Measurements from ENCODE around the gene MAD1L1.

MAD1L1 gene

DNA sequence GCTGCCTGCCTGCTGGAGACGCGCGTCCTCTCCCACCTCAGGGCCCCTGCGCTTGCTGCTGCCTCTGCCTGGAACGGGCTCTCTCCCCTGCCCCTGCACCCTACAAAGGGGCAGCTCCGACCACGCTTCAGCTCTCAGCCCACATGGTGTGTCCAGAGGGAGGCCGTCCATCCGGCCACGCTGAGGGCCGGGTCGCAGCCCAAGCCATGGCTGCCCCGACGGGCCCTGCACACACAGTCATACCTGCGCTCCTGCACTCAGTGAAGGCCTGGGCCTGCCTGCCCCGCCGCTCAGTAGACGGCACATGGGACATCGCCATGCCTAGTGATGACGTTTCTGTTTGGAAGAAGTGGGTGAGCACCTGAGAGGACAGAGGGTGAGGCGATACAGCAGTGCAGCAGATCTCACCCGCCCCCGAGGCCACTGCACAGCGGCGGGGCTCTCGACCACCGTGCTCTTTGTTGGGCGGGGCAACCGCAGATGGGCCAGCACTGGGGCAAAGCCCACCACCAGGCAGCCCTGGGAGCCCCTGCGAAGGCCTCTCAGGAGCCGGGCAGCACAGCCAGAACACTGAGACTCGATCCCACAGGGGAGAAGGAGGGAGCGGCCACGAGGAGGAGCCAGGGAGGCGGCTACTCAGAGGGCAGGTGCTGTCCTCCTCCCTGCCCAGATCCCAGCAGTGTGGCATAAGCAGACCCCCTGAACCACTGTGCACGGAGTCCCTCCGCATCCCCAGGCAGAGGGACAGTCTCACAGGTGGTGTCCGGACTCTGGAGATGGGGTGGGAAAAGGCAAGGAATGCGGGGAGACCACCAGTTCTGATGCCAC is 129.5 kb downstream of the MAD1L1 start:
- DNase-seq (ENCODE audit: low spot score): no peak

DNA sequence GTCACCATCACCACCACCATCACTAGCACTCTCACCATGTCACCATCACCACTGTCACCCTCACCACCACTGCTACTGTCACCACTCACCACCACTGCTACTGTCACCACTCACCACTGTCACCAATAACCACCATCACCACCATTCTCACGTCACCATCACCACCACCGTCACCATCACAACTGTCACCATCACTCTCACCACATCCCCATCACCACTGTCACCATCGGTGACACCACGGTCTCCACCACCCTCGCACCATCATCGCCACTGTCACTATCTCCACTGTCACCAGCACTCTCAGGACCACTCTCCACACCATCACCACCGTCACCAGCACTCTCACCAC is 130.4 kb downstream of the MAD1L1 start:
- DNase-seq (ENCODE audit: low spot score): no peak

DNA sequence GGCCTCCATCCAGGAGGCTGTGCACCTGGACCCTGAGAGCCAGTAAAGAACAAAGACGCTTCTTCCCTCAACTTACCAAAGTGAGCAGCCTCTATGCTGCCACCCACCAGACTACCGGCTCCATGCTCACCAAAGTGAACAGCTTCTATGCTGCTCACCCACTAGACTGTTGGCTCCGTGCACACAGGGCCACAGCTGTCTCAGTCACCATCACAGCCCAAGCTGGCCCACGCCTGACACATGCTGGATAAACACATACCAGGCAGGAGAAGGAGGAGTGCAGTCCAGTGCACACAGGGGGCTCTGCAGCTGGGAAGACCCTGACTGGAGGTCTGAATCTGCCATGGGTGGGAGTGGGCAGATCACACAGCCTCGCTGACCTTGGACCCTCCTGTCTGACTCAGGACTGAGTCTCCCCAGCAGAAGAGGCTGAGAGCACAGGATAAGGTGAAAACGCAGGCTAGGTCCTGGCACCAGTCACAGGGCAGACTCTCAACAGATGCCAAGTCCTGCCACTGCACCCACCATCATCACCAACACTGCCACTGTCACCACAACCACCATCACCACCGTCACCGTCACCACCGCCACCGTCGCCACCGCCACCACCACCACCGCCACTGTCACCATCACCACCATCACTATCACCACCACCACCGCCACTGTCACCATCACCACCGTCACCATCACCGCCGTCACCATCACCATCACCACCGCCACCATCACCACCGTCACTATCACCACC is 130.9 kb downstream of the MAD1L1 start:
- no peak for DNase-seq (ENCODE audit: low spot score)

DNA sequence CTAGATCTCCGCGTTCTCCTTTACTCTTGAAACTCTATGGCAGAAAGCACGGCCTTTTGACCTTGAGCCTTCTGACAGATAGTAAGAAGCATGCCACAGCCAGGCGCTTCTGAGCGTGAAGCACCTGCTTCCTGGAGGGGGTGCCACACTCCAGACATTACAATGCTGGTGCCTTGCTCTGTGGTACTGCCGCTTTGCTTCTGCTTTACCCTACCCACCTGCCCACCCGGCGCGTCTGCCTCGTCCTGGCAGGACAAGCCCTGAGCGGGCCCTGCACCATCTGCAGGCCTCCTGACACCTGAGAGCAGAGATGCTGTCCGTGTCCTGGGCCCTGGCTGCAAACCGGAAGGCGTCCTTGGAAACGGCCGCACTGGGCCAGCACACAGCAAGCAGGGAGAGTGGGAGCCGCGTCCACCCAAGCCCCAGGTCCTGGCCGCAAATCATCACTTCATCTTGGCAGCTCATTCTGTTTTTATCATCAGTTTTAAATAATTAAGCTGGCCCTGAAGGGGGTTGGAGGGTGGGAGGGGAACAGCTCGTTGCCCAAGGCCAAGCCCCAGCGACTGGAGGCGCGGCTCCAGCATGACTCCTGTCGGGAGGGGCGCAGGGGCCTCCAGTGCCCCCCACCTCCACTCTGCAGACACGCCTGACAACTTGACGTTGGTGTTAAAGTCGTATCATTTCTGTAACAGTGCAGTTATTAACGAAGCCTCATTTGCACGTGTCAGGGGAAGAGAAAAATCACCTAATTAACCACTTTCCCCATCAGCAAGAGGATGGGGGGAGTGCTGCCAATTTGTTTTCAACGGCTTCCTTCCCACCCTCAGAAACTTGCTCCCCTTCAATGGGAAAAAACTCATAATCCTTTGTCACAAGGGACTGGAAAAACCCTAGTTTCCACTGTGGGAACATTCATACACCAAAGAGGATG is 132.2 kb downstream of the MAD1L1 start:
- DNase-seq (ENCODE audit: low spot score): no peak

DNA sequence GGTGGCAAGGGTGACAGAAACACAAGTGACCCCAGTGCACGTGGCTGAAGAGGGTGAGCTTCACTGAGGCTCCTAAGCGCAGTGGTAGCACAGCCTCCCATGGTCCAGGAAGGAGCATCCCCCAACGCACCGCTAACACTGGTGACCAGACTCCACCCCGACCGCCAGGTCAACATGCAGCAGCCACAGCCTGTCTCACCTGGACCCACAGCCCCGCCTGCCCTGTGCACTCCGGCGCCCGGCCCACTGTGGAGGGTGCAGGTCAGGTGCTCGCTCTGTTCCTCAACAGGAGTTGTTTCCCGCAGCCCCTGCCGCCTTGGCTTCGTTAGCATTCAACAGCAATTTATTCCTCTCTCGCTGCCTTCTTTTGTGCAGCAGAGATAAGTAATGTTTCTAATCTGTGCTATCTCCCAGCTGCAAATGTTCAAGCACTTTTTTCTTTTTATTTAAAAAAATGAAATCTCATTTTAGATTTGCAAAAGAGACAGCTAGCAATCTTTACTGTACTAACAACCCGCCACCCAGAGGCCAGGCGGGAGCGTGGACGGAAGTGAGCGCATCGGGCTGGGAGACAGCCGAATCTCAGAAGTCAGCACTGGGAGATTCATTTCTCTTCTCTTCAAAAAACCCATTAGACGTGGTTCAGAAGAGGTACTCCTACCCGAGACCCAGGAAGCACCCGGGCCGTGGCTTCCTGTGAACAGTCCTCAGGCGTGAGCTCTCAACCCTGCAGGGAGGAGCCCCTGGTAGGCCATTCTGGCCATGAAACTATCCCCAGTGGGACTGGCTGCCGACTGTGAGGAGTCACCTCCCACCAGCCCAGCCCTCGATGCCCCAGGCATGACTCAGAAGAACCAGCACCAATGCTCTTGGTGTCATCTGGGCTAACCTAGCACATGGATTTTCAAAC is 133.4 kb downstream of the MAD1L1 start:
- DNase-seq (ENCODE audit: low spot score): no peak

DNA sequence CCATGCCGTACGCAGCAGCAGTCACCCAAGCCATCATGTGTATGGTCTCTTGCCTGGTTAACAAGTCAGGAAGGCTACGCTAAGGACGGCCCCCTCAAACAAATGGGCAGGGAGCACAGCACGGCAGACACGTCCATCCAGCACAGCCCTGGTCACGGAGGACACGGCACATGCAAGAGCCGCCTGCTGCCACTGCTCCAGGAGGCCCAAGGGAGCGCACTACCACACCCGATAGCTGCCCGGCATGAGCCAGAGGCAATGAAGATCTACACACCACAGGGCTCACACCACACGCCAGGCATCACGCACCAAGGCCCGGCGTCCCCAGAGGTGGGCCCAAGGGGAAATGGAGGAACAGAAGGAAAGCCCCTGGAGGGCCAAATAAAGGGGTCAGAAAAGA is 134.2 kb downstream of the MAD1L1 start:
- DNase-seq (ENCODE audit: low spot score): no peak

DNA sequence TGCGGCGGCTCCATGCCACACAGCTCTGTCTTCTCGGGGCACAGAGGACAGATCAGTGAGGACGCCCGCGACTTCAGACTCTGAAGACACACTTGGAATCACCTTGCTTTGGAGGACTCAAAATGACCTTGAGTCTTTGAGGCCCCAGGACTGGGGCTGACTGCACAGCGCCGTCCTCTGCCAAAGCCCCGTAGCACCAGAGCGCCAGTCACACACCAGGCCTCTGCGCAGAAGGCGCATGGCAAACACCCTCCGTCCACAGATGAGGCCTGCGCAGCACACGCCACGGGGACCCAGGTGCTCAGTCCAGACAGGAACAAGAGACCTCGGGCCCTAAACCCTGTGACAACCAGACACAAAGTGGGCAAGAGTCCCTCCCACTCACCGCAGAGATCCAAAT is 134.7 kb downstream of the MAD1L1 start:
- DNase-seq (ENCODE audit: low spot score): no peak

DNA sequence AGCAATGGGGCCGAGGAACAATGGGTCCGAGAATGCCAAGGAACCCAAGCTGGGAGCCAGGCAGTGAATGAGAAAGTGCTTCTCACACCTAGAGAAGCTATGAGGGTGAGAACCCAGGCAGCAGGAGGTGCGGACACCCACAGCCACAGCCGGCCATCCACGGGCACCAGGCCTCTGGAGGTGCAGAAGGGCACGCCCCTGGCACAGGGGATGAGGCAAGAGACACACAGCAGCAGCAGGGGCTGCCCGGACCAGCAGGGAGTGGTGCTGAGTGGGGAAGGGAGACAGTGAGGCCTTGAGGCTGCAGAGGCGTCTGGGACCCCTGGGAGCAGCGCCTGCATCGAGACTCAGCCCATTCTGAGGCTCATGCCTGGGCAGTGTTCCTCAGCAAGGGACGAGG is 135.3 kb downstream of the MAD1L1 start:
- no peak for DNase-seq (ENCODE audit: low spot score)

DNA sequence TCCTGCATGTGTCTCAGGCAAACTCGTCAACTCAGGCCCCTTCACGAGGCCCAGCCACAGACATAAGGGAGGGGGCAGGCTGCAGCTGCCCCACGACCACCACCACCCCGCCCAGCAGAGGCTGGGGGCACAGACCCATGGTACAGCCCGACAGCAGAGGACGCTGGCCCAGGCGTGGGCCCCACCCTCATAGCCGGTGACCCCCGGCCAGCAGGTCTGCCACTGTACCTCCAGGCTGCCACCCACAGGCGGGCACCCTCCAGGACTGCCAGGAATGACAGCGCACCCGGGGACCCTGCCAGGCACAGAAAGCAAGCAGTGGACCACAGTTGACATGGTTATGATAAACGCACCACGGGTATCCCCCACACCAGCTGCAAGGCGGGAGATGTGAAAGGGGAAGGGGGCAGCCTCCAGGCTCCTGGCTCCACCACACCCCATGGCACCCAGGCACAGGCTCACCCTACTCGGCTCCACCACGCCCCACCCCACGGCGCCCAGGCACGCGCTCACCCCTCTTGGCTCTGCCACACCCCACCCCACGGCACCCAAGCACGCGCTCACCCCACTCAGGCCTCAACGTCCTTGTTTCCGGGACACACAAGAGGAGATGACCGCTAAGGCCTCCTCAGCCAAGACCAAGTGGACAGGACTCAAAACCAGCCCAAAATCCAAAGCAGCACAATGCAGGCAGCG is 135.9 kb downstream of the MAD1L1 start:
- no peak for DNase-seq (ENCODE audit: low spot score)

DNA sequence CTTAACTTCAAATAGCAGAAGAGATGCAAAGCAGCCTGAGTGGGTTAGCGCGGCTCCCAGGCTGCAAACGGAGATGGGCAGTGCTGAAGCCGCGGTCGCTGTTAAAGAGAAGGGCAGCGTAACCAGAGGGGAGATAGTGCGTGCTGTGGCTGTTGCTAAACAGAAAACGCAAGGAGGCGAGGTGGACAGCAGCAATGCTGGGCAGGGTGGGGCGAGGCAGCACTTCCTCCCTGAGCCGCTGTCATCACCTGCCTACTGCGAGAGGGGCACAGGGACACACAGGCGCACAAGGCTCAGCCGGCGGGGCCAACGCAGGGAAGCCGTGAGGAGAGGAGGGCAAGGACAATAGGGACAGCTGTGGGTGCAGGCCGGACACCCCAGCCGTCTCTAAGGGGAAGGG is 137.3 kb downstream of the MAD1L1 start:
- no peak for DNase-seq (ENCODE audit: low spot score)

DNA sequence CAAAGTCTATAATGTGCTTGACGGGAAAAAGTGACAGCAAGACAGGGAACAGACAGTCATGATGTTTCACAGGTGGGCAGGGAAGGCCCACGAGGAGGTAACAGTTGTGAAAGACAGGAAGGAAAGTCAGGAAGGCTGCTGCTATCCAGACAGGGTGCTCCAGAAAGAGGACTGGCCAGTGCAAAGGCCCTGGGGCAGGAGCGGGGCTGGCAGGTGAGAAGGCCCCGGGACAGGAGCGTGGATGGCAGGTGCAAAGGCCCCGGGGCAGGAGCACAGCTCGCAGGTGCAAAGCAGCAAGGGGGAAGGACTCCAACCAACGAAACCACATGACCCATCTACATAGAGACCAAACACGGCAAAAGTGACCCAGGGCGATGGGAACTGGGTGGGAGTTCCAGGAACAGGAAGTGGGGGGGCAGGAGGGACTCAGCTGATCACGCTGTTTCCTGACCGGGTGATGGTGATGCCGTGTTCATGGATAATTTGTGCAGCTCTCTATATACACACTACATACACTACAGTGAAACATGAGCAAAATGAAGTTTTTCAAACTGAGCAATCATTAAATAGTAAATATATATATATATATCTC is 138.2 kb downstream of the MAD1L1 start:
- no peak for DNase-seq (ENCODE audit: low spot score)

DNA sequence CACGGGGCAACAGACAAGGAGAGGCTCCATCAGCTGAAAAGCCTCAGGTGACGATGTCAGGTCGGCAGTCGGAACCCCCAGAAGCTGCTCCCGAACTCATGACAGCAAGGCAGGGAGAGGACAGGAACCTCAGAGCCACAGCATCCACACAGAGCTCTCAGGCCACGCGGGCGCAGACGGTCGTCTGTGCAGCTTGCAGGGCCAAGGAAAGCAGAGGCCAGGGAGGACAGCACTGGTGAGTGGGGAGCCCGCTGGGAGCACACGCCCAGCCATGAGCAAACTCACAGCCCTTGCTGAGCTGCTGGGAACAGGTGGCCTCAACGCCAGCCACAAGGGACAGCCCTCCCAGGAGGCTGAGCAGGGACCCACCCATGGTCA is 138.9 kb downstream of the MAD1L1 start:
- no peak for DNase-seq (ENCODE audit: low spot score)

DNA sequence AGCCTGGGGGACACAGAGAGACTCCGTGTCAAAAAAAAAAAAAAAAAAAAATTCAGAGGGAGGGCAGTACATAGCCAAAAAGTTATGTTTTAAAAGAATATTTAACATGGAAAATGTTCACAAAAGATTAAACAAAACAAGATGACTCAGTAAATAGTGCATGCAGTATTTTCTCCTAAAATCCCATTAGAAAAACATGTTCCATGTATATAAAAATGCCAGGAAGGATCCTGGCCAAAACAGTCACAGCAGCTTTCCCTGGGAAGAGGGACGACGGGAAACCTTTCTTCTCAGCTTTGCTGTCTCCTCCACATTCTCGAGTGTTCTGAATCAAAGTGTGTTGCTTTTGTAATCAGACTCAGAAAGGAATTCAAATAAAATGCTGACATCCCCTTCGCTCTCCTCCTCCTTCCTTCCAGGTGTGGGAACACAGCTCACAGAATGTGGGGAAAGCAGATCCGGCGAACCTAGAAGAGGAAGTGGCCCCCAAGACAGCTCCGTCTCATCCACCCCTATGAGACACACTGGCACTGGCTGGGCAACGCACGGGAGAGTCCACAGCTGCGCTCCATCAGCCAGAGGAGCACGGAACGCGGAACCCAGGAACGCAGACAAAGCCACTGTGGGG is 139.4 kb downstream of the MAD1L1 start:
- no peak for DNase-seq (ENCODE audit: low spot score)

DNA sequence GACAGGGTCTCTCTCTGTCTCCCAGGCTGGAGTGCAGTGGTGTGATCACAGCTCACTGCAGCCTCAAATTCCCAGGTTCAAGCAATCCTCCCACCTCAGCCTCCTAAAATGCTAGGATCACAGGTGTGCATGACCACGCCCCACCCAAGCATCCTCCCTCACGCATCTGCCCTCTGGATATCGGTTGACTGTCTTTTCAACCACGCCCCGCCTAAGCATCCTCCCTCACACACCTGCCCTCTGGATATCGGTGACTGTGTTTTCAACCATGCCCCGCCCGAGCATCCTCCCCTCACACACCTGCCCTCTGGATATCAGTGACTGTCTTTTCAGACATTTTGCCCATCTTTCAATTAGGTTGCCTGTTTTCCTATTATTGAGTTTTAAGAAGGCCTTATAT is 140.5 kb downstream of the MAD1L1 start:
- no peak for DNase-seq (ENCODE audit: low spot score)

DNA sequence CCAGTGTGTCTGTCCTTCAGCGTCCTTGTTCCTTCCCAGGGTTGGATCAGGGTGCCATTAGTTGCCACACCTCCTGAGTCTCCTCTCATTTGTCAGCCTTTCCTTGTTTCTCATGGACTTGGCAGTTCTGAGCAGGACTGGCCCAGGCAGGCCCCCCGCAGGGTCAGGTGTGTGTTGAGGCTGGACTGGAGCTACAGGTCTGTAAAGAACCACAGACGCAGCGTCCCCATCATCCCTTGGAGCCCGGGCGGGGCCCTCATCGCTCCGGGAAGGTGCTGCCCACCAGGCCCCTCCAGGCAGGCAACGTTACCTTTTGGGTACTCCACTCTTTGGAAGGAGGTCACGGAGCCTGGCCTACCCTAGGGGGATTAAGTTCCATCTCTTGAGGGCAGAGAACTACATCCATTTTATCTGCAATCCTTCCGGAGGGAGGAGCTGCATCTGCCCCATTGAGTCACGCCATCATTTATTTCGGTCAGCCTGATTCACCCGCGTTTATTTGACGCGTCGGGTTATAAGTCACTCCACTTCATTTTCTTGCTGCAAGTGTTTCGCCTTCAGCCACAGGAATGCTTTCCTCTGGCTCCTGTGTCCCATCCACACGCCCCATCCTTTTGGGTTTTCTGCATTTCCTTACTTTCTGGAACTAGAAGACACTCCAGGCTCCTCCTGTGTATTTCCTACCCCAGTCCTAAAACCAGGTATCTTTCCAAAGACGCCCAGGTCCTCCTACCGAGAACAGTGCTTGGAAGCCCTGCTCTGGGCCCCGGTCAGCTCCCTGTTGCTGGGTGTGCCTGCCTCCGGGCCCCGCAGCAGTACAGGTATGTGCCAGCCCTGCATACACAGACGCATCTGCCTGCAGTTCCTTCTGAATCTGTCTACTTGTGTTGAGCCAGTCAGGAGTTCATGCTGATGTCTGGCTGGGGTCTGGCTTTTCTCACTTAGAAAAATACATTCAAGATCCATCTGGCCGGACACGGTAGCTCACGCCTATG is 141.9 kb downstream of the MAD1L1 start:
- no peak for DNase-seq (ENCODE audit: low spot score)

DNA sequence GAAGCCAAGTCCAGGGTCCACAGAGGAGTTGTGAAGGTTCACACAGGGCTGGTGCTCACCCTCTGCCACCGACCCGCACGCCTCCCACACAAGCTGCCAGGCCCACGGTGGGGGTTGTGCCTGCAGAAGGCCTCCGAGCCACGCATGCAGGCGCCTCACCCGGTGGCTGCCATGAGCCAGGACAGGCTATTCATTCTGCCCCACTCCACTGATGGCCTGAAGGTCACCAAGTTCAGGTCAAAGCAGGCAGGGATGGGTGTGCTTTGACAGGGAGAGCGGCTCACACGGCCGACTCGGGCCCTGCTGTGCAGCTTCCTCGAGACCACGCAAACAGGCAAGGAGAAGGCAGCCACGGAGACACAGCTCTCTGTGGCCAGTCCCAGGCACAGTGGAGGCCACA is 143.9 kb downstream of the MAD1L1 start:
- DNase-seq (ENCODE audit: low spot score): no peak

DNA sequence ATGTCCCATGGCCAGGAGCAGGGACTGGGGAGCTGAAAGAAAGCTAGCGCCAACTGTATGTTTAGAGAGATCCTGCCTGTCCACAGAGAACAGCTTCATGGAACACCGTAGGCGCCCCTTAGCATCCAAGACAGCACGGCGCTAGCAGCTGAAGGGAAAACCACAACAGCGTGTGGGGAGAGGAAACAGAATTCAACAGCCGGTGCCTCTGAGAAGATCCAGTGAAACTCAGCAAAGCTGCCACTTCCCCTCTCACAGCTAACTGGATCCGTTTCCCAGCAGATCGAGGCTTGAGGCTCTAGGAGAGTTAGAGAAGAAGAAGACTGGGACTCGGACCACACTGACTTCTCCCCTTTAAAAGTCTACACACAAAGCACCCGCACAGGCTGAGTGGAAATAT is 145.0 kb downstream of the MAD1L1 start:
- DNase-seq (ENCODE audit: low spot score): no peak

DNA sequence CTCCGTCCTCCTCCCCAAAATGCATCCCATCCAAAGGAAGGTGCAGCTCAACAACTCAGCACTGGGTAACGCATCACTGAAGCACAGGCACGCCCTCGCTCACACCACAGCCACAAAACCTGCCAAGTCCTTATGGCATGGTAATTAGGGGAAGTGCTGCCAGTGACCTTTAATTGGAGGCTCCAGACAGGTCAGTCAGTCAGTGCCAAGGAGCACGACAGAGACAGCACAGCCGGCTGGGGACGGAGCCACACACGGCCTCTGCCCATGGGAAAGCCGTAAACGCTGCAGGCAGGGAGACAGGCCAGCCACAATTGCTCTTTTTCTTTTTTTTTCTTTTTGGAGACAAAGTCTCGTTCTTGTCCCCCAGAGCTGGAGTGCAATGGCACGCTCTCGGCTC is 146.5 kb downstream of the MAD1L1 start:
- no peak for DNase-seq (ENCODE audit: low spot score)

DNA sequence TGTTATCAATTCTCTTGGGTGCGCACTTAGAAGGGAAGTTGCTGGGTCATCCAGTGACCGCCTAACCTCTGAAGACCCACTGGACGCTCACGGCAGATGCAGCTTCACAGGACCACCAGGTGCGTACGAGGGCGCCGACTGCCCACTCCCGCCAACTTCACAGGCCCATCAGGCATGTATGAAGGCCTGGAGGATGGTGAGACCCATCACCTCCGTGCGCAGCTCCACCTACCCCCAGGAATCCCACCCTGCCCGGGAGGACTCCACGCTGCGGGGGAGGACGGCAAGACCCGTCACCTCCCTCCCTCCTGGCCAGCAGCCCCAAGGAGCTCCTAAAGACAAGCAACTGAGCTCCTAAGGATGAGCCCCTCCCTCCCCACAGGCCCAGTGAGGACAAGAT is 146.9 kb downstream of the MAD1L1 start:
- DNase-seq (ENCODE audit: low spot score): no peak

Data from D341Med (cell line).